ENCODE data around the gene PGBD4. TPM values are rescaled to one million over a fixed set of nuclear protein-coding genes. Genes with fewer than 3 reads are reported as not detected.
"Not testable (repeated sequence)": the region's sequence is repeated elsewhere in the genome, so short reads cannot be mapped to it uniquely, and the experiment has no call there.

The PGBD4 gene
- polyA plus RNA-seq, 3 donors, result 0.38 to 0.93 (median 0.58) TPM

DNA sequence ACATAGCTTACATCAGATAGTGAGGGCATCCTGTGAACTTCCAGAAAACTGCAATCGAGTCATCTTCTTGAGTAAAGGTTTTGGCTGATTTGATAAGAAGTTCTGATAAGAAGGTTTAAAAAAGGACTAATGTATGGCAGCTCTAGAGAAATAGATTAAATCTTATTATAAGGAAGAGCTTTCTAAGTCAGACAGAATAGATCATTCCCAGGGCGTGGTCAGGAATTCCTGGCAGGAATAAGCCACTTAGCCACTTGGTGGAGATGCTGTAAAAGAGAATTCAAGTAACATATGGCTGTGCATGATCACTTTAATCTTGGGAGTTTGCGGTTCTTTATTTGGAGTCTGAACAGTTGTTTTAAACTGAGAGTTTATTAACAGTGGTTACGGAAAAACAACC is 17.4 kb downstream of the PGBD4 start:
- Histone ChIP-seq H3K9me3 (replicated peaks in 1 of 2; ENCODE audit: control insufficient read depth in 1 of 2, insufficient read depth in 1 of 2, low read length in 2 of 2) (no peaks in the 10 kb centered on the region), H3K79me2 (ENCODE audit: insufficient read depth, low read length) (no peaks in the 10 kb centered on the region), H3K27me3 (ENCODE audit: control insufficient read depth in 2 of 2, insufficient read depth in 2 of 2, low read length in 2 of 2) (no peaks in the 10 kb centered on the region), H3K4me2 (replicated peaks; ENCODE audit: extremely low read depth, low read length, poor library complexity, severe bottlenecking) (no peak overlapping the region), H3K9ac (ENCODE audit: insufficient read depth, low read length, poor library complexity, severe bottlenecking) (no peak overlapping the region), H3K4me3 (replicated peaks in 1 of 3; ENCODE audit: low read depth in 2 of 3, low read length in 3 of 3) (no peak overlapping the region), H3K4me1 (ENCODE audit: control insufficient read depth in 1 of 2, insufficient read depth in 2 of 2, low read length in 2 of 2) (no peaks in the 10 kb centered on the region), H3K36me3 (replicated peaks in 1 of 2; ENCODE audit: control insufficient read depth in 1 of 2, insufficient read depth in 2 of 2, low read length in 2 of 2) (no peaks in the 10 kb centered on the region), H2AFZ (ENCODE audit: insufficient read depth, low read depth, low read length, poor library complexity, severe bottlenecking) (no peak overlapping the region), H3K27ac (ENCODE audit: low read depth in 1 of 2, low read length in 2 of 2) (no peak overlapping the region), H4K20me1 (ENCODE audit: insufficient read depth, low read length) (no peaks in the 10 kb centered on the region)
- Mint-ChIP-seq H3K4me3 (no peak overlapping the region), H3K27ac (no peak overlapping the region), H3K4me1 (no peaks in the 10 kb centered on the region), H3K36me3 (no peaks in the 10 kb centered on the region), H3K27me3 (ENCODE audit: low read depth in 3 of 3) (peaks cover 4 to 10% (median 5%) of the 10 kb centered on the region in 3 donors), H3K9me3 (peaks cover 2 to 5% (median 4%) of the 10 kb centered on the region in 7 donors)
- DNase-seq, result no peak
- TF ChIP-seq CTCF (IDR thresholded peaks at IDR 0.05), result no peak
- no CpG with 5 or more reads among the region's 4 CpGs for WGBS (ENCODE audit: insufficient coverage)
- intact Hi-C loops (cut with micrococcal nuclease), result no loop called here

DNA sequence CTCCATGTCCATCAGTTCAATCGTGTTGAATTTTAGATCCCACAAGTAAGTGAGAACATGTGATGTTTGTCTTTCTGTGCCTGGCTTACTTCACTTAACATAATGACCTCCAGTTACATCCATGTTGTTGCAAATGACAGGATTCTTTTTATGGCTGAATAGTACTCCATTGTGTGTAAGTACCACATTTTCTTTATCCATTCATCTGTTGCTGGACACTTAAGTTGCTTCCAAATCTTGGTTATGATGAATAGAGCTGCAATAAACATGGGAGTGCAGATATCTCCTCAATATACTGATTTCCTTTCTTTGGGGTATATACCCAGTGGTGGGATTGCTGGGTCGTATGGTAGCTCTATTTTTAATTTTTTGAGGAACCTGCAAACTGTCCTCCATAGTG is 18.5 kb downstream of the PGBD4 start:
- H3K4me3 Mint-ChIP-seq, result peak overlapping the region in 1 of 2 donors; percentile 3
- H3K4me3 ChIP-seq (replicated peaks in 1 of 3; ENCODE audit: low read depth in 2 of 3, low read length in 3 of 3); H3K27ac ChIP-seq (ENCODE audit: low read depth in 1 of 2, low read length in 2 of 2); DNase-seq; H3K4me1 Mint-ChIP-seq; H3K27me3 Mint-ChIP-seq (ENCODE audit: low read depth in 3 of 3); H3K36me3 ChIP-seq (replicated peaks in 1 of 2; ENCODE audit: control insufficient read depth in 1 of 2, insufficient read depth in 2 of 2, low read length in 2 of 2); H3K27me3 ChIP-seq (ENCODE audit: control insufficient read depth in 2 of 2, insufficient read depth in 2 of 2, low read length in 2 of 2); H3K79me2 ChIP-seq (ENCODE audit: insufficient read depth, low read length); H3K36me3 Mint-ChIP-seq; H3K27ac Mint-ChIP-seq; intact Hi-C loops (cut with micrococcal nuclease); H2AFZ ChIP-seq (ENCODE audit: insufficient read depth, low read depth, low read length, poor library complexity, severe bottlenecking); H3K4me1 ChIP-seq (ENCODE audit: control insufficient read depth in 1 of 2, insufficient read depth in 2 of 2, low read length in 2 of 2); H3K9me3 ChIP-seq (replicated peaks in 1 of 2; ENCODE audit: control insufficient read depth in 1 of 2, insufficient read depth in 1 of 2, low read length in 2 of 2); H4K20me1 ChIP-seq (ENCODE audit: insufficient read depth, low read length); H3K4me2 ChIP-seq (replicated peaks; ENCODE audit: extremely low read depth, low read length, poor library complexity, severe bottlenecking); H3K9me3 Mint-ChIP-seq; H3K9ac ChIP-seq (ENCODE audit: insufficient read depth, low read length, poor library complexity, severe bottlenecking): not testable (repeated sequence)
- WGBS (ENCODE audit: insufficient coverage), result no CpG with 5 or more reads among the region's 2 CpGs

DNA sequence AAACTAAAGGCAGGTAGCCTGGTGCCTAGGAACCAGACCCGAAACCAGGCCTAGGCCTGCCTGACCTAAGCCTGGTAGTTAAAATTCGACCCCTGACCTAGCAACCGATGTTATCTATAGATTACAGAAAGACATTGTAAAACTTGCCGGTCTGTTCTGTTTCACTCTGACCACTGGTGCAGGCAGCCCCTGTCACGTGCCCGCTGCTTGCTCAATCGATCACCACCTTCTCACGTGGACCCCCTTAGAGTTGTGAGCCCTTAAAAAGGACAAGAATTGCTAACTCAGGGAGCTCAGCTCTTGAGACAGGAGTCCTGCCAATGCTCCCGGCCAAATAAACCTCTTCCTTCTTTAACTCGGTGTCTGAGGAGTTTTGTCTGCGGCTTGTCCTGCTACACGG is 19.9 kb downstream of the PGBD4 start:
- not testable (repeated sequence) for H3K4me1 Mint-ChIP-seq

More for the DNA sequence above, 19.9 kb downstream of the PGBD4 start:
- H3K9me3 ChIP-seq (replicated peaks in 1 of 2; ENCODE audit: control insufficient read depth in 1 of 2, insufficient read depth in 1 of 2, low read length in 2 of 2); H3K36me3 ChIP-seq (replicated peaks in 1 of 2; ENCODE audit: control insufficient read depth in 1 of 2, insufficient read depth in 2 of 2, low read length in 2 of 2); H3K9me3 Mint-ChIP-seq; DNase-seq; H3K4me1 ChIP-seq (ENCODE audit: control insufficient read depth in 1 of 2, insufficient read depth in 2 of 2, low read length in 2 of 2); intact Hi-C loops (cut with micrococcal nuclease); H3K4me3 ChIP-seq (replicated peaks in 1 of 3; ENCODE audit: low read depth in 2 of 3, low read length in 3 of 3); H3K36me3 Mint-ChIP-seq; H2AFZ ChIP-seq (ENCODE audit: insufficient read depth, low read depth, low read length, poor library complexity, severe bottlenecking); H3K27me3 Mint-ChIP-seq (ENCODE audit: low read depth in 3 of 3); H3K4me2 ChIP-seq (replicated peaks; ENCODE audit: extremely low read depth, low read length, poor library complexity, severe bottlenecking); H3K27ac Mint-ChIP-seq; H3K27ac ChIP-seq (ENCODE audit: low read depth in 1 of 2, low read length in 2 of 2); H3K79me2 ChIP-seq (ENCODE audit: insufficient read depth, low read length); H3K9ac ChIP-seq (ENCODE audit: insufficient read depth, low read length, poor library complexity, severe bottlenecking); H3K27me3 ChIP-seq (ENCODE audit: control insufficient read depth in 2 of 2, insufficient read depth in 2 of 2, low read length in 2 of 2); H4K20me1 ChIP-seq (ENCODE audit: insufficient read depth, low read length): not testable (repeated sequence)
- 75% methylated on average over 8 of the region's 12 CpGs for WGBS (ENCODE audit: insufficient coverage)
- peak overlapping the region in 1 of 2 donors; percentile 17 for H3K4me3 Mint-ChIP-seq
